ENCODE results near the gene CRAT. TPM values are rescaled to one million over a fixed set of nuclear protein-coding genes. Genes with fewer than 3 reads are reported as not detected.

Gene CRAT
- total RNA-seq, 3 donors from 2014 or later, result 18.7 to 74.7 (median 35.7) TPM

- TF ChIP-seq POLR2A (IDR thresholded peaks at IDR 0.05) (no peak), CTCF (IDR thresholded peaks at IDR 0.05) (no peak), POLR2AphosphoS5 (IDR thresholded peaks at IDR 0.05) (no peak)
- Histone ChIP-seq H3K4me1 (peaks cover 48 to 60% of the 10 kb centered on the region in 2 donors), H3K4me3 (peak overlapping the region in 2 of 3 donors; percentile 53 to 59), H3K27ac (peak overlapping the region; percentile 98 to 100), H3K36me3 (no peaks in the 10 kb centered on the region), H3K9me3 (no peaks in the 10 kb centered on the region), H3K27me3 (no peaks in the 10 kb centered on the region)
- intact Hi-C loops (cut with DNase I; ENCODE audit: low total_unique reads), result no loop called here
- no peak for DNase-seq (ENCODE audit: low spot score in 2 of 2)
Measured at GRCh38 chr9:129142138-129142935, 31.7 kb upstream of the CRAT start.

DNA sequence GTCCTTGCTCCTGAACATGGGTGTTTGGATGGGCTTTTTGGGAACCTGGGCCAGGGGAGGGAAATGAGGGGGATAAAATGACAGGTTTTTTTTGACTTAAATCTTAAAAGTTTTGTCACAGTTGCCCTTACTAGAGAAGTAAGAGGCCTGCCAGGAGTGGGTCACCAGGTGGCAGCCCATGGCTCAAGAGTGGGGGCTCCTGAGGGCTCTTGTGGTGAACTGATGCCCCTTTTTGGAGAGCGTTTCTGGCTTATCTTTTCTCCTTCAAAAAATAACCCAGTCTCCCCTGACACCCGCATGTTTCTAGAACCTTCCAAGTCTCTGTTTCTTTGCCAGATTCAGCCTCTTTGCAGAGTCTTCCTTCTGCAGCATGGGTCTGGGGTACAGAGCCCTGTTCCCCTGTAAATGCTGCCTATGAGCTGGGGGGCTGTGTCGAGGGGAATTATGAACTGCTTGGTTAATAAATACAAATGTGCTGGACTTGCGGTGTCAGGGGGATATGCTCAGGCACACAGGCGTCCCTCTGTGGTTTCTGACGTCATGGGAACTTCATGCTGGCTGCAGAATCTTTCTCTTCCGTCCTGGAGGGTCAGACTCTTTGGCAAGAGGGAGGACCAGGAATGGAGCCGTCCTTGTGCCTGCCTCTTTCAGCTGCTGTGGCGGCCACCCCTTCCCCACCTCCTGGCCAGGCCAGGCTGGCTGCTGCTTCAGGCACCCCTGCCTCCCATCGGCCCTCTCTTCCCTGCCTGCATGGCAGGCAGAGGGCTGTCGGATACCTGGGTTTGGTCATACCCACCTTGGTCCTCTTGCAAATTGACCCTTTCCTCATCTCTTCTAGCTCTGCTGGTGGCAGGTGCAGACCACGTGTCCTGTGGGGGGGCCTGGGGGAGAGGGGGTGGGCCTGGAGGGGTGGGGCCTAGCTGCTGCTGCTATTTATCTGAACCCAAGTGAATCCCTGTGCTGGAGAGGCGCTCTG lies 30.8 kb upstream of the CRAT start:
- TF ChIP-seq POLR2A (IDR thresholded peaks at IDR 0.05) (no peak), POLR2AphosphoS5 (IDR thresholded peaks at IDR 0.05) (peak; percentile 24 to 69 (median 56))
- H3K4me1 ChIP-seq, result peaks cover 38 to 56% of the 10 kb centered on the region in 2 donors
- no peaks in the 10 kb centered on the region for H3K9me3 ChIP-seq
- H3K36me3 ChIP-seq, result no peaks in the 10 kb centered on the region
- H3K27ac ChIP-seq, result peak overlapping the region; percentile 98 to 100
- peak in 1 of 2 donors; percentile 61 for DNase-seq (ENCODE audit: low spot score in 2 of 2)
- peak overlapping the region in 2 of 3 donors; percentile 53 to 59 for H3K4me3 ChIP-seq
- intact Hi-C loops (cut with DNase I; ENCODE audit: low total_unique reads), result loop anchor here (1.0 kb wide), 1 partner anchor 355 kb away; no protein-coding TSS in a partner anchor
- H3K27me3 ChIP-seq, result no peaks in the 10 kb centered on the region

- Histone ChIP-seq H3K9me3 (no peaks in the 10 kb centered on the region), H3K27ac (peak overlapping the region; percentile 98 to 100), H3K4me3 (peak overlapping the region; percentile 36 to 59 (median 53)), H3K36me3 (no peaks in the 10 kb centered on the region), H3K4me1 (peaks cover 35 to 49% of the 10 kb centered on the region in 2 donors), H3K27me3 (no peaks in the 10 kb centered on the region)
- peak in 1 of 3 donors; percentile 11 for TF ChIP-seq CTCF (IDR thresholded peaks at IDR 0.05)
- TF ChIP-seq POLR2AphosphoS5 (IDR thresholded peaks at IDR 0.05), result no peak
- TF ChIP-seq POLR2A (IDR thresholded peaks at IDR 0.05), result no peak
- DNase-seq (ENCODE audit: low spot score in 2 of 2), result peak; percentile 54 to 62
- intact Hi-C loops (cut with DNase I; ENCODE audit: low total_unique reads), result loop anchor here (1.0 kb wide), 1 partner anchor 356 kb away; no protein-coding TSS in a partner anchor
Measured at GRCh38 chr9:129140397-129141065, 29.9 kb upstream of the CRAT start.

DNA sequence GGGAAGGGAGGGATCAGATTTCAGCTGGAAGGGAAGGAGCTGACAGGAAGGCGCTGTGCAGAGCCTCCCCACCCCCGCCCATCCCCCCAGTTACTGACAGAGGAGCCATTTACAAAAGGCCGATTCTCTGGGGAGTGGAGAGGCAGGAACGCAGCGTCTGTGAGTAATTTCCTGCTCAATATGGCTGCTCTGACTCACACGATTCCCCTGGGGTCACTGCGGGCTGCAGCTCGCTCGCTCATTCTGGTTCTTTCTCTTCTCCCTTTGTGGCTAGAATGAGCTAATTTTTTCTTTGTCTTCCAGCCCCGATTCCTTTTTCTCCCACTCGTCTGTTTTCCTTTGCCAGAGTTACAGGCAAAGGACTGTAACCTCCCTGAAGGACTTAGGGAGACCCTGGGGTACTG lies 29.4 kb upstream of the CRAT start:
- Histone ChIP-seq H3K4me3 (peak overlapping the region; percentile 36 to 59 (median 53)), H3K36me3 (no peaks in the 10 kb centered on the region), H3K27ac (peak overlapping the region; percentile 98 to 100), H3K9me3 (no peaks in the 10 kb centered on the region), H3K27me3 (no peaks in the 10 kb centered on the region), H3K4me1 (peaks cover 33 to 44% of the 10 kb centered on the region in 2 donors)
- peak; percentile 55 for TF ChIP-seq POLR2A (IDR thresholded peaks at IDR 0.05)
- peak in 1 of 3 donors; percentile 14 for TF ChIP-seq CTCF (IDR thresholded peaks at IDR 0.05)
- peak; percentile 83 to 96 (median 95) for TF ChIP-seq POLR2AphosphoS5 (IDR thresholded peaks at IDR 0.05)
- intact Hi-C loops (cut with DNase I; ENCODE audit: low total_unique reads), result loop anchor here (2.0 kb wide), 1 partner anchor 471 kb away; no protein-coding TSS in a partner anchor
- peak; percentile 91 to 96 for DNase-seq (ENCODE audit: low spot score in 2 of 2)

Measured in breast epithelium (tissue), 4 donors.